Thyroid gland (tissue), 4 donors: ENCODE results near the gene IL17RC.
"Not testable (repeated sequence)": the region's sequence is repeated elsewhere in the genome, so short reads cannot be mapped to it uniquely, and the experiment has no call there.

ENCODE experiments used
- CTCF ChIP-seq, 6 experiments: fragments of 200-600 bp in 3 of 6; fragments of 450-650 bp in 3 of 6; sonication (generic) in 3 of 6; IDR thresholded peaks; one replicate each; pipeline ENCODE4 v1.5.1; 2016 to 2019; ENCODE audit warnings: antibody characterized with exemption in 6 of 6, mild to moderate bottlenecking in 2 of 6, inconsistent platforms in 1 of 6, moderate library complexity in 1 of 6
- POLR2A ChIP-seq, 2 donors: fragments of 450-650 bp; IDR thresholded peaks; one replicate each; pipeline ENCODE4 v1.6.1; 2017; ENCODE audit warnings: antibody characterized with exemption in 2 of 2, mild to moderate bottlenecking in 2 of 2, moderate library complexity in 1 of 2

GRCh38 chr3:9896755-9897407 lies 20.0 kb upstream of the IL17RC start:
- not testable (repeated sequence) for TF ChIP-seq CTCF, POLR2A (IDR thresholded peaks at IDR 0.05)
